Naive B cell (primary cell): ENCODE data around the gene GGPS1. TPM values are rescaled to one million over a fixed set of nuclear protein-coding genes. Genes with fewer than 3 reads are reported as not detected.
"Not testable (repeated sequence)": the region's sequence is repeated elsewhere in the genome, so short reads cannot be mapped to it uniquely, and the experiment has no call there.

ENCODE experiments used
- ATAC-seq, 2 donors: fragments of 150-1000 bp; cut with Tn5 transposase; 2 replicates each; pipeline ENCODE4 v1.10.0; 2021; ENCODE audit warnings: low read depth in 2 of 2, mild to moderate bottlenecking in 2 of 2, moderate library complexity in 2 of 2
- DNase-seq: peaks from one replicate; pipeline ENCODE4 v3.0.0; 2022
- H3K27ac Mint-ChIP-seq, 6 donors: one replicate each; pipeline ENCODE4 v1.8.0; 2020 to 2022; ENCODE audit warnings: mild to moderate bottlenecking in 6 of 6, mixed read lengths in 6 of 6, moderate library complexity in 5 of 6, inconsistent platforms in 2 of 6
- H3K27me3 Mint-ChIP-seq, 3 donors: one replicate each; pipeline ENCODE4 v1.8.0; 2021 to 2022; ENCODE audit warnings: mixed read lengths in 3 of 3, mild to moderate bottlenecking in 1 of 3
- H3K36me3 Mint-ChIP-seq, 2 donors: one replicate each; pipeline ENCODE4 v1.8.0; 2020 to 2022; ENCODE audit warnings: mixed read lengths in 2 of 2, inconsistent platforms in 1 of 2, mild to moderate bottlenecking in 1 of 2
- H3K4me1 Mint-ChIP-seq, 3 donors: one replicate each; pipeline ENCODE4 v1.8.0; 2020 to 2022; ENCODE audit warnings: mixed read lengths in 3 of 3, inconsistent platforms in 1 of 3, mild to moderate bottlenecking in 1 of 3, moderate library complexity in 1 of 3
- H3K4me3 Mint-ChIP-seq, 8 donors: one replicate each; pipeline ENCODE4 v1.8.0; 2020 to 2022; ENCODE audit warnings: mild to moderate bottlenecking in 8 of 8, mixed read lengths in 8 of 8, moderate library complexity in 8 of 8, inconsistent platforms in 2 of 8
- H3K9me3 Mint-ChIP-seq, 7 donors: one replicate each; pipeline ENCODE4 v1.8.0; 2020 to 2022; ENCODE audit warnings: mixed read lengths in 7 of 7, mild to moderate bottlenecking in 5 of 7, inconsistent platforms in 2 of 7, moderate library complexity in 1 of 7
- polyA plus RNA-seq, 6 donors: library from polyadenylated mRNA; unstranded; fragments of 300-500 nt; fragmentation: Illumina TruSeq; gene quantifications; one replicate each; pipeline ENCODE4 v1.2.3, GENCODE V29; 2021; ENCODE audit warnings: low read depth in 6 of 6

GGPS1 gene
- 10 to 100 TPM; 36.2 to 72.9 (median 64.0) TPM for polyA plus RNA-seq

GRCh38 chr1:235328271-235329138, at the start of gene GGPS1:
GGPS1 (plus strand) TSS chr1:235328570; CDS start chr1:235335265, 6,695 bp downstream.
- Mint-ChIP-seq H3K4me3 (no peak within 1 kb of the TSS), H3K27ac (peak within 1 kb of the TSS in 2 of 6 donors; percentile 78 to 90), H3K27me3 (no peaks in the 10 kb centered on the region), H3K9me3 (no peaks in the 10 kb centered on the region), H3K4me1 (peaks cover 16 to 46% (median 46%) of the 10 kb centered on the region in 3 donors), H3K36me3 (peaks cover 0 to 9% of the 10 kb centered on the region in 2 donors)
- ATAC-seq (peak; percentile 71 to 73), DNase-seq (peak; percentile 94)

GRCh38 chr1:235278915-235279292, 49.5 kb upstream of the GGPS1 start:
- peak overlapping the region in 3 of 6 donors; percentile 57 to 84 (median 66) for H3K27ac Mint-ChIP-seq
- peaks cover 44 to 75% (median 51%) of the 10 kb centered on the region in 3 donors for H3K4me1 Mint-ChIP-seq

GRCh38 chr1:235279694-235280093, 48.7 kb upstream of the GGPS1 start:
- no peaks in the 10 kb centered on the region for H3K9me3 Mint-ChIP-seq
- no peak for ATAC-seq
- no peak for DNase-seq
- no peak overlapping the region for H3K4me3 Mint-ChIP-seq
- peaks cover 44 to 79% (median 49%) of the 10 kb centered on the region in 3 donors for H3K4me1 Mint-ChIP-seq
- no peaks in the 10 kb centered on the region for H3K36me3 Mint-ChIP-seq
- H3K27ac Mint-ChIP-seq: peak overlapping the region in 2 of 6 donors; percentile 53 to 59
- H3K27me3 Mint-ChIP-seq: no peaks in the 10 kb centered on the region

More at GRCh38 chr1:235278915-235279292, 49.5 kb upstream of the GGPS1 start:
- Mint-ChIP-seq H3K36me3 (no peaks in the 10 kb centered on the region), H3K27me3 (no peaks in the 10 kb centered on the region), H3K4me3 (no peak overlapping the region), H3K9me3 (no peaks in the 10 kb centered on the region)
- no peak for ATAC-seq
- DNase-seq: no peak

- ATAC-seq (no peak), DNase-seq (no peak)
- Mint-ChIP-seq H3K36me3 (no peaks in the 10 kb centered on the region), H3K27me3 (no peaks in the 10 kb centered on the region), H3K4me1 (peaks cover 46 to 79% (median 53%) of the 10 kb centered on the region in 3 donors), H3K9me3 (no peaks in the 10 kb centered on the region), H3K27ac (peak overlapping the region in 4 of 6 donors; percentile 59 to 89 (median 74)), H3K4me3 (peak overlapping the region in 1 of 8 donors; percentile 80)
Measured at GRCh38 chr1:235280467-235280866, 47.9 kb upstream of the GGPS1 start.

GRCh38 chr1:235283636-235284035, 44.7 kb upstream of the GGPS1 start:
- not testable (repeated sequence) for ATAC-seq, DNase-seq, H3K4me3 Mint-ChIP-seq, H3K27me3 Mint-ChIP-seq, H3K27ac Mint-ChIP-seq, H3K36me3 Mint-ChIP-seq, H3K9me3 Mint-ChIP-seq
- H3K4me1 Mint-ChIP-seq: peaks cover 50 to 77% (median 58%) of the 10 kb centered on the region in 3 donors

GRCh38 chr1:235284231-235284769, 44.1 kb upstream of the GGPS1 start:
- Mint-ChIP-seq H3K9me3 (no peaks in the 10 kb centered on the region), H3K36me3 (no peaks in the 10 kb centered on the region), H3K4me1 (peaks cover 46 to 76% (median 52%) of the 10 kb centered on the region in 3 donors), H3K27ac (peak overlapping the region in 1 of 6 donors; percentile 56), H3K4me3 (no peak overlapping the region), H3K27me3 (no peaks in the 10 kb centered on the region)
- ATAC-seq (no peak), DNase-seq (no peak)

- H3K4me1 Mint-ChIP-seq: peaks cover 38 to 78% (median 50%) of the 10 kb centered on the region in 3 donors
- H3K27ac Mint-ChIP-seq: peak overlapping the region in 4 of 6 donors; percentile 27 to 50 (median 44)
- no peaks in the 10 kb centered on the region for H3K36me3 Mint-ChIP-seq
Measured at GRCh38 chr1:235286667-235287066, 41.7 kb upstream of the GGPS1 start.

GRCh38 chr1:235287208-235287882, 41.0 kb upstream of the GGPS1 start:
- ATAC-seq: no peak
- Mint-ChIP-seq H3K4me1 (peaks cover 41 to 83% (median 51%) of the 10 kb centered on the region in 3 donors), H3K9me3 (no peaks in the 10 kb centered on the region), H3K27ac (peak overlapping the region in 5 of 6 donors; percentile 5 to 54 (median 27)), H3K4me3 (peak overlapping the region in 3 of 8 donors; percentile 12 to 26 (median 14)), H3K27me3 (no peaks in the 10 kb centered on the region), H3K36me3 (no peaks in the 10 kb centered on the region)
- no peak for DNase-seq

More at GRCh38 chr1:235286667-235287066, 41.7 kb upstream of the GGPS1 start:
- Mint-ChIP-seq H3K27me3 (no peaks in the 10 kb centered on the region), H3K4me3 (peak overlapping the region in 1 of 8 donors; percentile 5), H3K9me3 (no peaks in the 10 kb centered on the region)
- no peak for DNase-seq
- ATAC-seq: no peak

GRCh38 chr1:235289859-235290739, 38.3 kb upstream of the GGPS1 start:
- DNase-seq (no peak), ATAC-seq (no peak)
- no peaks in the 10 kb centered on the region for H3K27me3 Mint-ChIP-seq
- peak overlapping the region in 3 of 6 donors; percentile 36 to 81 (median 71) for H3K27ac Mint-ChIP-seq
- H3K36me3 Mint-ChIP-seq: no peaks in the 10 kb centered on the region
- peaks cover 46 to 83% (median 64%) of the 10 kb centered on the region in 3 donors for H3K4me1 Mint-ChIP-seq
- H3K9me3 Mint-ChIP-seq: no peaks in the 10 kb centered on the region
- peak overlapping the region in 2 of 8 donors; percentile 42 to 79 for H3K4me3 Mint-ChIP-seq

- no peak for DNase-seq
- Mint-ChIP-seq H3K4me3 (peak overlapping the region in 1 of 8 donors; percentile 9), H3K27me3 (no peaks in the 10 kb centered on the region)
Measured at GRCh38 chr1:235290740-235291502, 37.4 kb upstream of the GGPS1 start.

GRCh38 chr1:235291599-235292091, 36.7 kb upstream of the GGPS1 start:
- Mint-ChIP-seq H3K9me3 (peaks cover 0 to 6% (median 0%) of the 10 kb centered on the region in 7 donors), H3K27me3 (no peaks in the 10 kb centered on the region), H3K4me3 (no peak overlapping the region), H3K4me1 (peaks cover 38 to 81% (median 57%) of the 10 kb centered on the region in 3 donors), H3K27ac (peak overlapping the region in 3 of 6 donors; percentile 31 to 82 (median 38)), H3K36me3 (no peaks in the 10 kb centered on the region)
- ATAC-seq (no peak), DNase-seq (no peak)

More at GRCh38 chr1:235290740-235291502, 37.4 kb upstream of the GGPS1 start:
- H3K36me3 Mint-ChIP-seq: no peaks in the 10 kb centered on the region
- ATAC-seq: peak; percentile 12 to 20
- peaks cover 44 to 83% (median 63%) of the 10 kb centered on the region in 3 donors for H3K4me1 Mint-ChIP-seq
- peaks cover 0 to 3% (median 0%) of the 10 kb centered on the region in 7 donors for H3K9me3 Mint-ChIP-seq
- peak overlapping the region in 2 of 6 donors; percentile 50 to 71 for H3K27ac Mint-ChIP-seq
